Measurements from ENCODE around the gene ECI1. TPM values are rescaled to one million over a fixed set of nuclear protein-coding genes. Genes with fewer than 3 reads are reported as not detected.

Gene ECI1
- total and polyA plus RNA-seq, 2 of the 13 experiments (the other 11 are each of a cell fraction or from before 2014, with no cell fraction given) = 82.0 to 102 TPM

DNA sequence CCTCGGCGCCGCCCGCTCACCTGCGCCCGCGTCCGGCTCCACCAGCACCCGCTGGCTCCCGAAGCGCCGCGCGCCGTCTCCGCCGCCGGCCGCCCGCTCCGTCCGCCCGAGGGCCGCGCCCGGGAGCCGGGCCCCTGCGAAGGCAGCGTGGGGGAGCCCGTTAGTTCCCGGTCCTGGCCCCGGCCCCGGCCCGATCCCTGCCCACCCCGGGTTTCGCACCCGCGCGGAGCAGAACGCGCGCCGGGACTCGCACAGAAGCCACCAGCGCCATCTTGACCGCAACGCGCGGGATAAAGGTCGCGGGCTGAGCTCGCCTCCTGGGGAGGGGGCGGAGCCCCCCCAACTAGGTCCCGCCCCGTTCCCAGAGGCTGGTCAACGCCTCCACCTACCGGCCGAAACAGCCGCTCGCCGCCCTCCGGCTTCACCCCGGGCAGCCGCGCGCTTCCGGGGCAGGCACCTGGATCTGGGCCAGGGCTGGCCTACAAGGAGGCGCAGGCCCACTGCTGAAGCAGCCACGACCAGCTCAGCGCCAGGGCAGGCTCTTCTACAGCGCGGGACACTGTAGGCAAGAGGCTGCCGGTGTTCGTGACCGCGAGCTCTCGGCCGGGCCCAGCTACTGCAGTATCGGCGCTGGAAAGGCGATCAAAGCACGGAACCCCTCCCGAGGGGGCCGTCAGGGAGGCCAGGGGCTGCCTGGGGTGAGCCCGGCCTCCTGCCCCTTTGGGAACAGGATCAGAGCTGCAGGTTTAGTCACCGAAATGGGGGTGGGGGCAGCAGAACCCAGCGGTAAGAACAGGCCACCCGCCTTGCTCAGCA is at the start of gene ECI1 (continued):
- TF ChIP-seq ZBTB43 (CRISPR knock-in tag; conservative IDR thresholded peaks at IDR 0.05) (peak; percentile 59), MXI1 (IDR thresholded peaks at IDR 0.05; ENCODE audit: borderline replicate concordance, low read depth, low read length) (peak; percentile 74; the same call in 1 of the 3 replicates), ZHX2 (IDR thresholded peaks at IDR 0.05; ENCODE audit: low read depth) (peak; percentile 74; the same call in 1 of the 2 replicates), ZHX2 (CRISPR knock-in tag; IDR thresholded peaks at IDR 0.05; ENCODE audit: borderline replicate concordance) (peak; percentile 54; the same call in 1 of the 2 replicates), ZNF12 (CRISPR knock-in tag; IDR thresholded peaks at IDR 0.05) (no peak; the same call in 1 of the 2 replicates), GATAD2A (CRISPR knock-in tag; IDR thresholded peaks at IDR 0.05) (peak; percentile 72), ZNF616 (CRISPR knock-in tag; IDR thresholded peaks at IDR 0.05; ENCODE audit: low read depth) (no peak; the same call in 1 of the 2 replicates), SAP130 (CRISPR knock-in tag; IDR thresholded peaks at IDR 0.05; ENCODE audit: low read depth) (peak; percentile 93), ZIK1 (CRISPR knock-in tag; IDR thresholded peaks at IDR 0.05; ENCODE audit: borderline replicate concordance, low read depth) (no peak; the same call in 1 of the 2 replicates), CC2D1A (CRISPR knock-in tag; IDR thresholded peaks at IDR 0.05) (no peak), ISL2 (CRISPR knock-in tag; IDR thresholded peaks at IDR 0.05) (peak; percentile 49; the same call in 1 of the 2 replicates), ZNF354B (CRISPR knock-in tag; IDR thresholded peaks at IDR 0.05) (no peak), ESRRA (CRISPR knock-in tag; IDR thresholded peaks at IDR 0.05; ENCODE audit: low read depth) (peak; percentile 88), ARNTL (CRISPR knock-in tag; IDR thresholded peaks at IDR 0.05) (peak; percentile 41; the same call in 1 of the 2 replicates), HDAC1 (CRISPR knock-in tag; IDR thresholded peaks at IDR 0.05) (peak; percentile 86), DR1 (CRISPR knock-in tag; IDR thresholded peaks at IDR 0.05) (peak; percentile 34; the same call in 1 of the 2 replicates), ATM (IDR thresholded peaks at IDR 0.05; ENCODE audit: borderline replicate concordance) (no peak), ZNF563 (CRISPR knock-in tag; IDR thresholded peaks at IDR 0.05) (peak; percentile 57; the same call in 1 of the 2 replicates), ARHGAP35 (CRISPR knock-in tag; IDR thresholded peaks at IDR 0.05; ENCODE audit: borderline replicate concordance) (peak; percentile 44; the same call in 1 of the 2 replicates), GABPB1 (CRISPR knock-in tag; IDR thresholded peaks at IDR 0.05) (peak; percentile 94), ZNF629 (CRISPR knock-in tag; conservative IDR thresholded peaks at IDR 0.05) (peak; percentile 37; the same call in 1 of the 2 replicates)

Measured in HepG2 (cell line).